HPDE6-E6E7 (cell line): ENCODE measurements around the gene ERO1A.

Source experiments
- DNase-seq: peaks from one replicate; pipeline ENCODE4 v3.0.0; 2011; ENCODE audit warnings: missing footprints; ENCODE audit errors: extremely low spot score

ERO1A gene

GRCh38 chr14:52694761-52695480, 437 bp downstream of the ERO1A start:
- no peak for DNase-seq

- no peak for DNase-seq
These were observed 1.8 kb downstream of the ERO1A start for GRCh38 chr14:52693532-52693931.

- no peak for DNase-seq
These were observed 2.3 kb downstream of the ERO1A start for GRCh38 chr14:52693036-52693435.

GRCh38 chr14:52692248-52692962, 3.0 kb downstream of the ERO1A start:
- no peak for DNase-seq

GRCh38 chr14:52690983-52691760, 4.2 kb downstream of the ERO1A start:
- no peak for DNase-seq

- DNase-seq, result no peak
These were observed 9.2 kb downstream of the ERO1A start for GRCh38 chr14:52686176-52686575.

GRCh38 chr14:52683985-52684520, 11.3 kb downstream of the ERO1A start:
- DNase-seq, result no peak

- no peak for DNase-seq
These were observed 16.8 kb downstream of the ERO1A start for GRCh38 chr14:52678591-52678990.

GRCh38 chr14:52663850-52664249, 31.5 kb downstream of the ERO1A start:
- no peak for DNase-seq

- DNase-seq, result no peak
These were observed 34.0 kb downstream of the ERO1A start for GRCh38 chr14:52661314-52661713.

GRCh38 chr14:52660832-52661231, 34.5 kb downstream of the ERO1A start:
- no peak for DNase-seq

GRCh38 chr14:52660325-52660724, 35.0 kb downstream of the ERO1A start:
- DNase-seq, result no peak

- no peak for DNase-seq
These were observed 38.5 kb downstream of the ERO1A start for GRCh38 chr14:52656905-52657304.

GRCh38 chr14:52650774-52651173, 44.6 kb downstream of the ERO1A start:
- DNase-seq, result no peak

GRCh38 chr14:52649511-52649910, 45.8 kb downstream of the ERO1A start:
- DNase-seq, result no peak

- DNase-seq, result no peak
These were observed 53.6 kb downstream of the ERO1A start for GRCh38 chr14:52641745-52642144.

- no peak for DNase-seq
These were observed 55.2 kb downstream of the ERO1A start for GRCh38 chr14:52640137-52640536.

GRCh38 chr14:52619687-52620086, 75.7 kb downstream of the ERO1A start:
- DNase-seq, result no peak

- DNase-seq, result no peak
These were observed 76.8 kb downstream of the ERO1A start for GRCh38 chr14:52618602-52619001.

- DNase-seq, result no peak
These were observed 85.2 kb downstream of the ERO1A start for GRCh38 chr14:52610187-52610586.

- no peak for DNase-seq
These were observed 85.8 kb downstream of the ERO1A start for GRCh38 chr14:52609445-52610044.

GRCh38 chr14:52607061-52607460, 88.3 kb downstream of the ERO1A start:
- no peak for DNase-seq
